ENCODE measurements around the gene ADCY3.

The ADCY3 gene

DNA sequence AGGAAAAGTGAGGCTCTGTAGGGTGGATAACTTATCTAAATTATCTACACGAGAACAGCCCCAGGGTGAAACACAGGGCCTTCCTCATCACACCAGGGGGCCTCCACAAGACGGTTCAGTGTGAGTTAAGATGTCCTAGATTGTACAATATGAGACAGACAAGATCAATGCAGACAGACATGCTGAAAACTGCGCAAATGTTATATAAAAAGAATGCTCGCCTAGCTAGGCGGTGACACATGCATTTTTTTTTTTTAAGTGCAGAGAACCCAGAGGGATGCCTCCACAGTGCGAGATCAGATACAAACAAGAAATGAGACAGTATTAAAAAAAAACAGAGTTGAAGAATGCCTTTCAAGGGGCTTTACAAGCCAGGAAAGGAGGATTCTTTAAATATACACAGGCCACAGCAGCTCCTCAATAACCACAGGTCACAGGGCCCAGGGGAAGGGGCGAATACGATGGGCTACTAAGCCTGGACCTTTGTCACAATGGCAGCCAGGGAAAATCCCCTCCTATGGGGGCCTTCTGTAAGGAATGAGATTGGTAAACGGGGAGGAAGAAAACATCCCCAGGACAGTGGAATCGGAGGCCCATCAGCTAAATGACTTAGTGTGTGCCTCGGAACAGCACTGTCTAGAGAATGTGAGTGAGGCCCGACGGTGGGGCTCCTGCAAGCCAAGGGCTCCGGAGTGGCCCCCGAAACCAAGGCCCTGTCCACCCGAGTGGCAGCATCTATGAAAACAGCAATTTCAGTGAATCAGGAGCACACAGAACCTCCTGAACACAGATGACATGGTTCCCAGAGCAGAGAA lies 48.9 kb downstream of the ADCY3 start:
- no peak for TF ChIP-seq CTCF (IDR thresholded peaks at IDR 0.05; ENCODE audit: control extremely low read depth, extremely low read depth, low read depth, missing control alignments)
- DNase-seq (ENCODE audit: extremely low spot score), result no peak
- POLR2A ChIA-PET, result interaction anchor here (0.5 kb wide), 1 partner anchor 285 kb away, joined by 4 read pairs; no protein-coding TSS in a partner anchor
- CTCF ChIA-PET, result no interaction called here

DNA sequence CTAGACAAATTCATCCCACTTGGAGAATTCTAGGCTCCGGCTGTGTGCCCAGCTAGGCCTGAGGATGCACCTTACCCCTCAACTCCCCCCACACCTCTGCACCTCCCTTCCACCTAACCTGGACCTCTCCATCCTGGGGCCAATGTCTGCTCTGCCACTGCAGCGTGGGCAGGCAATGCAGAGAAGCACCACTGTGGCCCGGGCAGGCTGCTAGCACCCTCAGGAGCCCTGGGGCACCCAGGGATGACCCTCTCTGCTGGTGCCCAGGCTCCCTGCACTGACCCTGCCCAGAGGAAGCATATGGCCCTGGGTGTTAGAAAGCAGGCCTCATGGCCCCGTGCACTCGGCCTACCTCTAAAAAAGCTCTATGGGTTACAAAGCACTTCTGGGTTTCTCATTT lies 49.6 kb downstream of the ADCY3 start:
- POLR2A ChIA-PET, result no interaction called here
- no peak for TF ChIP-seq CTCF (IDR thresholded peaks at IDR 0.05; ENCODE audit: control extremely low read depth, extremely low read depth, low read depth, missing control alignments)
- no peak for DNase-seq (ENCODE audit: extremely low spot score)
- CTCF ChIA-PET, result no interaction called here

DNA sequence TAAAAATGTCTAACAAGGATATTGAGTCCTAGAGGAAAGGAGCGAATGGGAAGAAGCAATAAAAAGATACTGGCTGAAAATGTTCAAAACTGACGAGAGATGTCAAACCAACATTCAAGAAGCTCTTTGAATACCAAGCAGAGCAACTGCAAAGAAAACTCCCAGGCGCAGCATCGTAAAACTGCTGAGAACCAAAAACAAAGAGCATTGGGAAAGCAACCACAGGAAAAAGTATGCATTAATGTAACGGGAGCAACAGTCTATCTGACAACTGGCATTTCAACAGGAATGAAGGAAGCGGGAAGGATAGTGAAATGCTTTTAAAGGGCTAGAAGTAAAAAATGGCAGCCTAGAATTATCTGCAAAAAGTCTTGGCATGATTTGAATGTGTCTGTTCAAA lies 53.1 kb downstream of the ADCY3 start:
- no peak for TF ChIP-seq CTCF (IDR thresholded peaks at IDR 0.05; ENCODE audit: control extremely low read depth, extremely low read depth, low read depth, missing control alignments)
- ChIA-PET POLR2A (no interaction called here), CTCF (no interaction called here)
- no peak for DNase-seq (ENCODE audit: extremely low spot score)

DNA sequence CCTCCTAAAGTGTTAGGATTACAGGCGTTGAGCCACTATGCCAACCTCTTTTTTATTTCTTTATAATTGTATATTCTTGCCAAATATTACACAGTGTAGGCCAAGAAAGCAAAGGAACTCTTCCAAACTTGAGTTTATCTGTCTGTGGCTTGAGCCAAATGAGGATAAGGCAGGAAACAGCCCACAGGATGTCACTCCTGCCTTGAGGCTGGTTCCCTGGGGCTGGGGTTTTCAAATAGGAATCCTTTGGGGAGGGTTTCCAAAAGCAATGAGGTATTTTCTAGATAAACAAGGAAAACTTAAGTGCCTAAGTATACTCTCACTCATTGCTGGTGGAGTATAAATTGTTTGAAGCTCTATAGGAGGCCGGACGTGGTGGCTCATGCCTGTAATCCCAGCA lies 56.4 kb downstream of the ADCY3 start:
- POLR2A ChIA-PET, result no interaction called here
- CTCF ChIA-PET, result no interaction called here
- no peak for DNase-seq (ENCODE audit: extremely low spot score)
- TF ChIP-seq CTCF (IDR thresholded peaks at IDR 0.05; ENCODE audit: control extremely low read depth, extremely low read depth, low read depth, missing control alignments), result no peak

- DNase-seq (ENCODE audit: extremely low spot score), result no peak
- TF ChIP-seq CTCF (IDR thresholded peaks at IDR 0.05; ENCODE audit: control extremely low read depth, extremely low read depth, low read depth, missing control alignments), result no peak
- ChIA-PET POLR2A (no interaction called here), CTCF (no interaction called here)
Measured at GRCh38 chr2:24861500-24861899, 58.5 kb downstream of the ADCY3 start.

DNA sequence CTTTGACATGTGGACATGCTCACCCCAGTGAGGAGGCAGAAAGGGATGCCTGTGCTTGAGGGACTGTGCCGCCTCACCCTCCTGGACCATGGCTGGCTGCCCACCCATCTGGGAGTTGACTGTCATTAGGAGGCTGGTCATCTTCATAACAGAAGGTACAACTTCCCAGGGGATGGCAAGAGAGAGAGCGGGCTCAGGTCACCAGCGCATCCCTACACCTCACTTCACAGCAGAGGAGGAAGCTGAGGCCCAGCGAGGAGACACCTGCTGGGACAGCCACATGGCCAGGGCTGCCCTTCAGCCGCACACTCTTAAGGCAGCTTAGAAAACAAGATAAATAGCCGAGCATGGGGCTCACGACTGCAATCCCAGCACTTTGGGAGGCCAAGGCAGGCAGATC lies 59.4 kb downstream of the ADCY3 start:
- ChIA-PET POLR2A (no interaction called here), CTCF (no interaction called here)
- DNase-seq (ENCODE audit: extremely low spot score), result no peak
- no peak for TF ChIP-seq CTCF (IDR thresholded peaks at IDR 0.05; ENCODE audit: control extremely low read depth, extremely low read depth, low read depth, missing control alignments)
